Stimulated activated CD4-positive, alpha-beta T cell treated with anti-CD3 and anti-CD28 coated beads, Interleukin-1b, Interleukin-23, amount 100 ng/mL, for 4 hours (primary cell): ENCODE data around the gene TUT4.
A peak's percentile ranks its signal among the peaks of the same experiment; 100 is the strongest.
"Not testable (repeated sequence)": the region's sequence is repeated elsewhere in the genome, so short reads cannot be mapped to it uniquely, and the experiment has no call there.

Source experiments
- DNase-seq, 2 donors: peaks; one replicate each; pipeline ENCODE4 v3.0.0-alpha.2; 2020; ENCODE audit warnings: low read depth in 2 of 2

The TUT4 gene

GRCh38 chr1:52552505-52553361, at the start of gene TUT4:
TSS of gene TUT4 (minus strand) at chr1:52553092. CDS start at chr1:52526280, 26,812 bp downstream.
- DNase-seq = peak; percentile 62

GRCh38 chr1:52601991-52602855, 49.3 kb upstream of the TUT4 start, which contains the start of gene GPX7:
TSS of gene GPX7 (plus strand) at chr1:52602371. CDS start at chr1:52602410, 39 bp downstream.
- DNase-seq = peak; percentile 28 to 49

- no peak for DNase-seq
These were observed 48.6 kb upstream of the TUT4 start for GRCh38 chr1:52601519-52601918.

- no peak for DNase-seq
These were observed 47.8 kb upstream of the TUT4 start for GRCh38 chr1:52600533-52601179.

- no peak for DNase-seq
These were observed 46.3 kb upstream of the TUT4 start for GRCh38 chr1:52599236-52599635.

GRCh38 chr1:52598729-52599128, 45.8 kb upstream of the TUT4 start:
- DNase-seq = no peak

- no peak for DNase-seq
These were observed 45.0 kb upstream of the TUT4 start for GRCh38 chr1:52597912-52598311.

GRCh38 chr1:52595061-52595460, 42.2 kb upstream of the TUT4 start:
- no peak for DNase-seq

- DNase-seq = no peak
These were observed 40.6 kb upstream of the TUT4 start for GRCh38 chr1:52593495-52593894.

GRCh38 chr1:52592637-52593323, 39.9 kb upstream of the TUT4 start:
- no peak for DNase-seq

GRCh38 chr1:52590266-52590665, 37.4 kb upstream of the TUT4 start:
- no peak for DNase-seq

GRCh38 chr1:52588535-52588934, 35.6 kb upstream of the TUT4 start:
- DNase-seq = no peak

- DNase-seq = no peak
These were observed 35.1 kb upstream of the TUT4 start for GRCh38 chr1:52588027-52588426.

- DNase-seq = no peak
These were observed 32.6 kb upstream of the TUT4 start for GRCh38 chr1:52585474-52585873.

GRCh38 chr1:52582116-52582696, 29.3 kb upstream of the TUT4 start:
- DNase-seq = no peak

- DNase-seq = no peak
These were observed 27.4 kb upstream of the TUT4 start for GRCh38 chr1:52580283-52580682.

GRCh38 chr1:52579415-52579814, 26.5 kb upstream of the TUT4 start:
- no peak for DNase-seq

GRCh38 chr1:52578066-52578465, 25.2 kb upstream of the TUT4 start:
- not testable (repeated sequence) for DNase-seq

GRCh38 chr1:52576074-52576473, 23.2 kb upstream of the TUT4 start:
- no peak for DNase-seq

GRCh38 chr1:52574594-52574993, 21.7 kb upstream of the TUT4 start:
- no peak for DNase-seq

- no peak for DNase-seq
These were observed 19.5 kb upstream of the TUT4 start for GRCh38 chr1:52572387-52572786.
